ENCODE data around the gene UHRF2.

GRCh38 chr9:6383551-6384225, 29.3 kb upstream of the UHRF2 start:
- no peak for TF ChIP-seq CTCF (IDR thresholded peaks at IDR 0.05)
- TF ChIP-seq ZFX (IDR thresholded peaks at IDR 0.05; ENCODE audit: borderline replicate concordance): no peak
